SU-DHL-6 (cell line): ENCODE measurements around the gene RHOG.

ENCODE experiments used
- CTCF ChIP-seq: fragments of 200-600 bp; sonication (generic); IDR thresholded peaks from one replicate; pipeline ENCODE4 v1.5.1; 2017; ENCODE audit warnings: antibody characterized with exemption, mild to moderate bottlenecking, low read length, moderate library complexity; ENCODE audit not compliant: insufficient read depth, poor library complexity, severe bottlenecking
- EZH2phosphoT487 ChIP-seq: fragments of 200-600 bp; sonication (generic), shearing (Covaris generic); conservative IDR thresholded peaks from 2 replicates; pipeline ENCODE4 v1.6.1; 2018; ENCODE audit warnings: mild to moderate bottlenecking, antibody characterized with exemption, low read length, moderate library complexity, mixed read lengths

GRCh38 chr11:3822312-3822711 is 18.4 kb downstream of the RHOG start:
- TF ChIP-seq CTCF, result no peak
- TF ChIP-seq EZH2phosphoT487, result no peak
